Measurements from ENCODE around the gene SRRM5.
A peak's percentile ranks its signal among the peaks of the same experiment; 100 is the strongest.
"Not testable (repeated sequence)": the region's sequence is repeated elsewhere in the genome, so short reads cannot be mapped to it uniquely, and the experiment has no call there.

The SRRM5 gene

GRCh38 chr19:43616954-43617353 is 5.1 kb downstream of the SRRM5 start:
- no peak for DNase-seq

DNA sequence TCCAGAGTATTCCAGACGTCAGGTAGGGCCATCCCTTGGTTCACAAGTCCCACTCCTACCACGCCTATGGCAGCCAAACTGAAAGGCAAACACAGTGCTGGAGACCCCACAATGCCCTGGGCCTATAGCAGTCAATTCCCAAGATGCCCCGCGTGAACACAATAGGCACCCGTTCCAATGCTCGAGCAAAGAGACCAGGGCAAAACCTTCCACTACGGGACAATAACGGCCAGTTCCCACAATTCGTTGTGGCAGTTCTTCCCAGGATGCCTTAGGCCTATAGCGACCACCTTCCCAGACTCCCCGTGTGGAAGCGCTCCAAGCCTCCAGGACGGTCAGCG is 7.0 kb downstream of the SRRM5 start:
- peak; percentile 45 for DNase-seq

GRCh38 chr19:43619262-43620060 is 7.6 kb downstream of the SRRM5 start, which contains the start of gene ZNF428:
Gene ZNF428 (minus strand): TSS chr19:43619629. CDS start chr19:43614304, 5,325 bp downstream.
- peak; percentile 86 for DNase-seq

DNA sequence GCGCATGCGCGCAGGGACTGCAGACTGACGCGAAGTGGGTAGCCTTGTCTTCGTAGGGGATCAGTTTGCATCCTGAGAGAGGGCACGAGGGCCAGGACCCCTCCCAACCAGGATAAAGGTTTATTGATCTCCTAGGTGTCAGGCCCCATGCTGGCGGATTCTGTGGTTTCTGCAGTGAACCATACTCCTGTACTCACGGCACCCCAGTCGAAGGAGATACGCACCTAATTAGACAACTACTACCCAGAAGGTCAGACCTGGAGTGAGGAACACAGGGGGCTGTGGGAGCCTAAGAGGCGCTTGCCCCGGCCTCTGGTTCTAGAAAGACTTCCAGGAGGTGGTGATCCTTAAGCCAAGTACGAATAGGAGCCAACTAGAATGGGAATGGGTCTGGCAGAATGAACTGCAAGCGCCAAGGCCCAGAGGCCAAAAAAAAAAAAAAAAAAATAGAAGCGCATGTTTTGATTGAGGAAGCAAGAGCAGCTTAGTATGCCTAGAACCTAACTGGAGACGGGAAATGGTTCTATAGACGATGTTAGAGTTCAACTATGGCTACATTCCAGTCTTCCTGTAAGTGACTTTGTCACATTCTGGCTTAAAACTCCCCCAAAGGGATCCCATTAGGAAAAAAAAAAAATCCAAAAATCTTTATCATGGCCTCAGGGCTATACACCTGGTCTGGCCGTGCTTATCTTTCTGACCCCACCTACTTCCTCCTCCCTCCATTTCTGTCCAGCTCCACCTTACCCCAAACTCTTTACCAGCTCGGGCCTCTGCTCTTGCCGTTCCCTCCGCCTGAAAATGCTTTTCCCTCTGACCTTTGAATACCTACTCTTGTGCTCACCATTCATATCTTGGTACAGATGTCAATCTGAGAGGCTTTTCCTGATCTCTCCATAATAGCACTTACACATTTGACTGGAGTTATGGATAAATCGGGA is 8.4 kb downstream of the SRRM5 start:
- no peak for DNase-seq

DNA sequence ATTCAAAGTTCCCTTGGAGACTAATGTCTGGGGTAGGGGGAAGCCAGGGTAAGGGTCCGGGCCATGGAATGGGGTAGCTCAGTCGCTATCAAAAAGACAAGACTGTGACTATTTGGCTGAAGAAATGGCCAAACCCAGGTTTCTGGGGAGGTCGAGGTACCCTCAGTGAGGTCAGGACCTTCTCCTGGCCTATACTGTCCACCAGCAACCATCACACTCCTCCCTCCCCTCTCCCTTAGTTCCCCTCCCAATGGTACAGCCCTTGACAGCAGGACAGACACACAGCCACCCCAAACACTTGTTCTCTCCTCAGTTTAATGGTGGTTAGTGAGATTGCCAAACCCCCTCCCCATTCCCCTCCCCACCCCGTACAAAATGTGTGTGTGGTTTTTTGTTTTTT is 10.2 kb downstream of the SRRM5 start:
- DNase-seq = no peak

GRCh38 chr19:43622956-43623355 is 11.1 kb downstream of the SRRM5 start:
- no peak for DNase-seq

GRCh38 chr19:43623889-43624670 is 12.2 kb downstream of the SRRM5 start:
- DNase-seq = no peak

DNA sequence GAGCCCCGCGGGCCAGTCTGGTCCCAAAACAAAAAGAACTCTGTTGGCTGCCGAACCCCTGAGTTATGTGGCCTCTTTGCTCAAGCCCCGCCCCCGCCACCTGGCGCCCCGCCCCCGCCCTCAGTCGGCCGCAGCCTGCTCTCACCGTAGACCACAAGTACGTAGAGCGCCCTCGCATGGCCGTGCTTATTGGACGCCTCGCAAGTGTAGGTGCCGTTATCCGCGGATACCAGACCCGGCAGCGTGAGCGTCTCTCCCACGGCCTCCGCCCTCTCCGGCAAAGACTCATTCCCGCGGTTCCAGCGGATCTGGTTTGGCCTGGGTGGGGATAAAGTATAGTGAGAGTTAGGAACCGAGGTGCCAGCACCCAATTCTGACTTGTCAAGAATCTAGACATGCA is 13.0 kb downstream of the SRRM5 start:
- DNase-seq = peak; percentile 84

DNA sequence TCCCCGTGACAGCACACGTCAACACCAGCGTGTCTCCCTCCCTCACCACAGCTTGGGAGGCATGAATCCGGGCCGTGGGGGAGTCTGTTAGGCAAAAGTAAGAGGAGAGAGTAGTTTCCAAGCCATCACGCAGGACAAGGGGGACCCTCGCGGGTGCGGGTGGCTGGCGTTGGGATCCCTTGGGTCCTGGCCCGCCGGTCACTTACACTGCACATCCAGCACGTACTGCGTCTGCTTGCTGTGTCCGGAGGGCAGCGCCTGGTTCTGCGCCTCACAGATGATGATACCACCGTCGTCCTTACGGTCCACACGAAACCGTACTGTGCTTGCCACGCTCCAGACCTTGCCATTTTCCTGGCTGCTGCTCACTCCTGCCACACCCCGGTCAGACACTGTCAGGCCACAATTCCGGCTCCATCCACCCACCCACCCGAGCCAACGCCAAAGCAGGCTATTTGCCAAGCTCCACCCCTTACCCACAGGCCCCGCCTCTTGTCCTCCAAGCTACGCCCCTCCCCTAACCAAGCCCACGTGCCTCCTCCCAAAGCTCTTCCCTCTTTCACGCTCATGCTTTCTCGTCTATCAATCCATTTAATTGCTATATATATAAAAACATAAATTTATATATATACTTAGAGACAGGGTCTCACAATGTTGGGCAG is 14.2 kb downstream of the SRRM5 start:
- no peak for DNase-seq

- no peak for DNase-seq
Observed at GRCh38 chr19:43626838-43627237, 14.9 kb downstream of the SRRM5 start.

DNA sequence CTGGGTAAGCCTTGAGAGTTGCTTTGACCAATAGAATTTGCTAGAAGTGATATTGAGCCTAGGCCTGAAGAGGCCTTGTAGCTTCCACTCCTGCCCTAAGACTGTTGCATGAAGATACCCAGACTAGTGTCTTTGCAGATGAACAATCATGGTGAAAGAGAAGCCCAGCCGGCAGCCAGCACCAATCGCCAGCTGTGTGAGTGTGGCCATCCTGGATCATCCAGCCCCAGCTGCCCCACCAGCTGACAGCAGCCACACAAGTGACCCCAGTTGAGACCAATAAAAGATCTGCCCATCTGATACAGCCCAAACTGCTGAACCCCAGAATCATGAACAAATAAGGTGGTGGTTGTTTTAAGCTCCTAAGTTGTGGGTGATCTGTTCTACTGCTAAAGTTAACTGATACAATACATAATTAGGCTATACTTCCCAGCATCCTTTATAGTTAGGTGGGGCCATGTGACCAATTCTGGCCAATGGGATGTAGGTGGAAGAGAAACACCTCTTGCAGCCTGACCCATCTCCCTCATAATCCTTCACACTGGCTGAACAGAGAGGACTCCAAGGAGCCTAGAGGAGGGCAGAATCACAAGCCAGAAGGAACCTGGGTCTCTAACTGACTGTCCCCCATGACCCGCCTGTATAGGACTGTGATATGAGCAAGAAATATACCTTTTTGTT is 16.9 kb downstream of the SRRM5 start:
- no peak for DNase-seq

DNA sequence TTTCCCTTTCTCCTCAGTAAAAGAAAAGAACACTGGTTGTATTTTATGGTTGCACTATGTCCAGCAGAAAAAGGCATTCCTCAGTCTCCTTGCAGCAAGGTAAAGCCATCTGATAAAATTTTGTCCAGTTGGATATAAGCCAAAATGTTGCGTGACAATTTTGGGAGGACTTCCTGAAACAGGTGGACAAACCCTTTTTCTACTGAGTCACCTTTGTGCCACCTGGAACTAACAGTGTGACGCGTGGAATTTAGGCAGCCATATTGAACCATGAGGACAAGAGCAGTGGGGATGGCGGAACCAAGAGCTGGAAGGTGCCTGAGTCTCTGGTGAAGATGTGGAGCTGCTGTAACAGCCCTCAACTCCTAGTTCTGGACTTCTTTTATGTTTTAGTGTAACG is 19.6 kb downstream of the SRRM5 start:
- DNase-seq = no peak

DNA sequence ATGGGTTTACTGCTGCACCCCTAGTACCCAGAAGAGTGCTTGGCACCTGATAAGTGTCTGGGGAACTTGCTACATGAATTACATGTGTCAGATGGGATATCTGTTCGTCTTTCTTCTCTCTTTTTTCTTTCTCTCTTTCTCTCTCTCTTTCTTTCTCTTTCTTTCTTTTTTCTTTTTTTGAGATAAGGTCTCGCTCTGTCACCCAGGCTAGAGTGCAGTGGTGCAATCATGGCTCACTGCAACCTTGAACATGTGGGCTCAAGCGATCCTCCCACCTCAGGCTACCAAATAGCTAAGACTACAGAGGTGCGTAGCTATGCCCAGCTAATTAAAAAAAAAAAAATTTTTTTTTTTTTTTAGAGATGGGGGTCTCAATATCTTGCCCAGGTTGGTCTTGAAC is 21.6 kb downstream of the SRRM5 start:
- no peak for DNase-seq

DNA sequence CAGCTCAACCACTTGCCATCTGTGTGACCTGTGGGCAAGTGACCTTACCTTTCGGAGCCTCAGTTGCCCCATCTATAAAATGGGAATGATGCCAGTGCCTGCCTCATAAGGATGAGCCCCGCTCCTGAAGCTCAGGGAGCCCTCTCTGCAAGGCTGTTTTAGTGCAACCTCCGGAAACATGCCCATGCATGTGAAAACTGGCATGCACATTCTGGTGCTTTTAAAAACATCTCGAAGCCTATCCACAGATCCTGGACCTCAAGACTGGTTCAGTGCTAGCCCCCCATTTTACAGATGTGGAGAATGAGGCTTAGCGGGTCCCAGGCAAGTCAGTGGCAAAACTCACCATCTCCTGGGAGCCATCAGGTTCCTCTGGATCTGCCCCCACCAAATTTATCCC is 22.2 kb downstream of the SRRM5 start:
- DNase-seq = no peak

GRCh38 chr19:43634506-43634871 is 22.6 kb downstream of the SRRM5 start:
- DNase-seq = no peak

GRCh38 chr19:43634872-43635560 is 23.1 kb downstream of the SRRM5 start:
- no peak for DNase-seq

DNA sequence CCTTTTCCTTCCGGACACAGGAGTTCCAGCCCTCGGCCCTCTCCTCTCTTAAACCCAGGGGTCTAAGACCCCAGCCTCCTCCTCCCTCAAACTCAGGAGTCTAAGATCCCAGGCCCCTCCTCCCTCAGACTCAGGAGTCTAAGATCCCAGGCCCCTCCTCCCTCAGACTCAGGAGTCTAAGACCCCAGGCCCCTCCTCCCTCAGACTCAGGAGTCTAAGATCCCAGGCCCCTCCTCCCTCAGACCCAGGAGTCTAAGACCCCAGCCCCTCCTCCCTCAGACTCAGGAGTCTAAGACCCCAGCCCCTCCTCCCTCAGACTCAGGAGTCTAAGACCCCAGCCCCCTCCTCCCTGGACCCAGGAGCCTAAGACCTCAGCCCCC is 23.7 kb downstream of the SRRM5 start:
- not testable (repeated sequence) for DNase-seq

DNA sequence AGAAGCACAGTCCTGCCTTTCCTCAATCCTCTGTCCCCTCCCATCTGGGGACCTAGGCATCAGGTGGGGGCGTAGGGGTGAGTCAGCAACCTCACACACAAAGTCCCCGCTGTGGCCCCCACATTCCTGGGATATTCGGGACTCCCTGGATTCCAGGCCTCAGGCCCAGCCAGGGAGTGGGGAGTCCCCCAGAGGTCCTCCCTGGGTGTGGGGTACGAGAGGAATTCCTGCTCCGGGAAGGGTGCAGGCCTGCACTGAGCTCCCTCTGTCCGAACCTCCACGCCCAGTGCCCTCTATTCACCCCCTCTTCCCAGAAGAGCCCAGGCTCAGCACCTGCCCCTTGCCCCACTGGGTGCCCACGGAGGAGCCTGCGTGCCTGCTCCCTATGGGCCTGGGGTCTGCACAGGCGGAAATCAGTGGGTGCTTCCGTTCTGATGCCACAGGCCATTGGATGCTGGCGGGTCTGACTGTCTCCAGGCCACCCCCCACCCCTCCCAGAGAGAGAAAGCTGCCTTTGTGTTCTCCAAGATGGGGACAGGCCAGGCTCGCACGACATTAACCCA is 24.3 kb downstream of the SRRM5 start:
- no peak for DNase-seq

DNA sequence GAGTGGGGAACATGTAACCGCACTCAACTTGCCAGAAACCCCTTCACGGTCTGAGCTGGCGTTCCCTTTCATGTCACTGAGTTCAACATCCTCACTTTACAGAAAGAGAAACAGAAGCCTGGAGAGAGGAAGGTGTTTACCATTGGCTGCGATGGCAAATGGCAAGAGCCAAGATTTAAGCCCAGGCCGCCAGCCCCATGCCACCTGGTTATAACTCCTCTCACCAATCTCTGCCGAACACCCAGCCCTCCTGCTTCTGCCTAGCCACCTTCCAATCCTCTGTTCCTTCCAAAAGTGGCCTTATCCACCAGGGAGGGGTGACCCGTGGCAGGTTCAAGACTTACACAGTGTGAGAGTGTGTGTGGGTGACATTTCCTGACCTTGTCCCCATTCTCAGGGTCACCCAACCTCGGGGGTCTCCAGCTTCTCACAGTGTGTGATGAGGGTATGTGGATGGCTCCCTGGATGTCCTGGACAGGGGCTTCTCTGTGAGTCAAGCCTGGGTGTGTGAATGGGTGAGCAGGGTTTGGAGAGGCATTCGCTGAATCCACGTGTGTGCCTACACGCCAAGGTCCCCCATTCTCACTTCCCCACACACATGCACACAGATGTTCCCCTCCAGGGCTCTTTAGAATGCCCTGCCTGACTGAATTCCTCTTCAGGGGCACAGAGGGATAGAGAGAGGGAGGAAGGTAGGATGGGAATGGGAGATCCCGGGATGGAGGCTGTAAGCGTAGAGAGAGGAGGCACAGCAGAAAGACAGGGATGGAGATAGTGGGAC is 26.5 kb downstream of the SRRM5 start:
- no peak for DNase-seq

DNA sequence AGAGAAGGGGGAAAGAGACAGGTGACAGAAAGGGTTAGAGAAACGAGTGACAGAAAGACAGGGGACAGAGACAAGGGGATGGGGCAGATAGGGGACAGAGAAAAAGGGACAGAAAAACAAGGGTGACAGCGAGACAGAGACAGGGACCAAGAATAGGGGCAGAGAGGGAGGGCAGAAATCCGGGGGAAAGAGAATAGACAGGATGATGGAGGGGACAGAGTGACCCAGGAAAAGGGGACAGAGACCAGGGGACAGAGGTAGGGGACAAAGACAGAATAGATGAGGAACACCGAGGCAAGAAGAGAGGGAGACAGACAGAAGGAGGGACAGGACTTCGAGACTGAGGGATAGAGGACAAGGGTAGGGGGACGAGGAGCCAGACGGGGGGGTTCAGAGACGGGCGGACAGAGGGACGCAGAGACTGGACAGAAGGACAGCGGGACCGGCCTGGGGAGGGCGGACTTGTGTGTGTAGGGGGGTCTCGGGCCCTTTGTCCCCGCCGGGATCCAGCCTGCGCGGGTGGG is 27.2 kb downstream of the SRRM5 start:
- no peak for DNase-seq

Measured in RPMI8226 (cell line).